ENCODE measurements around the gene TOM1L2.

- TF ChIP-seq EP300 (IDR thresholded peaks at IDR 0.05) (no peak), CTCF (IDR thresholded peaks at IDR 0.05) (no peak), POLR2A (IDR thresholded peaks at IDR 0.05) (no peak)
Measured at GRCh38 chr17:17985555-17985954, 13.4 kb upstream of the TOM1L2 start.

Data from stomach (tissue), 4 donors.